PC-3 (cell line): ENCODE data around the gene RFTN1.

Experiments
- EZH2 ChIP-seq: fragments of 300-600 bp; sonication (generic); IDR thresholded peaks from one replicate; pipeline ENCODE4 v1.6.1; 2017; ENCODE audit warnings: antibody characterized with exemption, mild to moderate bottlenecking, low read length; ENCODE audit not compliant: unreplicated experiment
- EZH2phosphoT487 ChIP-seq: fragments of 300-600 bp; sonication (generic); IDR thresholded peaks from 2 replicates; pipeline ENCODE4 v1.6.1; 2018; ENCODE audit warnings: mild to moderate bottlenecking, antibody characterized with exemption, low read length, borderline replicate concordance
- TF ChIP-seq, protein P1 (sequence below): fragments of 300-600 bp; sonication (generic); conservative IDR thresholded peaks from 2 replicates; pipeline ENCODE4 v1.5.1; 2017; ENCODE audit warnings: antibody characterized with exemption, low read depth, mild to moderate bottlenecking, low read length

GRCh38 chr3:16439848-16440708 lies 73.4 kb downstream of the RFTN1 start:
- TF ChIP-seq, protein P1, sequence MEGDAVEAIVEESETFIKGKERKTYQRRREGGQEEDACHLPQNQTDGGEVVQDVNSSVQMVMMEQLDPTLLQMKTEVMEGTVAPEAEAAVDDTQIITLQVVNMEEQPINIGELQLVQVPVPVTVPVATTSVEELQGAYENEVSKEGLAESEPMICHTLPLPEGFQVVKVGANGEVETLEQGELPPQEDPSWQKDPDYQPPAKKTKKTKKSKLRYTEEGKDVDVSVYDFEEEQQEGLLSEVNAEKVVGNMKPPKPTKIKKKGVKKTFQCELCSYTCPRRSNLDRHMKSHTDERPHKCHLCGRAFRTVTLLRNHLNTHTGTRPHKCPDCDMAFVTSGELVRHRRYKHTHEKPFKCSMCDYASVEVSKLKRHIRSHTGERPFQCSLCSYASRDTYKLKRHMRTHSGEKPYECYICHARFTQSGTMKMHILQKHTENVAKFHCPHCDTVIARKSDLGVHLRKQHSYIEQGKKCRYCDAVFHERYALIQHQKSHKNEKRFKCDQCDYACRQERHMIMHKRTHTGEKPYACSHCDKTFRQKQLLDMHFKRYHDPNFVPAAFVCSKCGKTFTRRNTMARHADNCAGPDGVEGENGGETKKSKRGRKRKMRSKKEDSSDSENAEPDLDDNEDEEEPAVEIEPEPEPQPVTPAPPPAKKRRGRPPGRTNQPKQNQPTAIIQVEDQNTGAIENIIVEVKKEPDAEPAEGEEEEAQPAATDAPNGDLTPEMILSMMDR = no peak
- no peak for TF ChIP-seq EZH2
- no peak for TF ChIP-seq EZH2phosphoT487
